Keratinocyte (primary cell): ENCODE measurements around the gene DMKN.

Experiments used
- EZH2 ChIP-seq: IDR thresholded peaks from one replicate; pipeline ENCODE4 v1.6.1; 2012; ENCODE audit warnings: inconsistent platforms, mild to moderate bottlenecking, low read length, moderate library complexity
- TF ChIP-seq, protein P1 (sequence below), 3 experiments: IDR thresholded peaks in 1 of 3; conservative IDR thresholded peaks in 1 of 3; optimal IDR thresholded peaks in 1 of 3; 2 replicates in 2 of 3; 3 replicates in 1 of 3; pipeline versions ENCODE3 to v1.5.1; 2011; ENCODE audit warnings: low read length in 3 of 3, mild to moderate bottlenecking in 3 of 3, moderate library complexity in 2 of 3, control low read depth in 1 of 3, inconsistent platforms in 1 of 3; ENCODE audit not compliant: insufficient read depth in 2 of 3; ENCODE audit errors: extremely low read depth in 1 of 3

DNA sequence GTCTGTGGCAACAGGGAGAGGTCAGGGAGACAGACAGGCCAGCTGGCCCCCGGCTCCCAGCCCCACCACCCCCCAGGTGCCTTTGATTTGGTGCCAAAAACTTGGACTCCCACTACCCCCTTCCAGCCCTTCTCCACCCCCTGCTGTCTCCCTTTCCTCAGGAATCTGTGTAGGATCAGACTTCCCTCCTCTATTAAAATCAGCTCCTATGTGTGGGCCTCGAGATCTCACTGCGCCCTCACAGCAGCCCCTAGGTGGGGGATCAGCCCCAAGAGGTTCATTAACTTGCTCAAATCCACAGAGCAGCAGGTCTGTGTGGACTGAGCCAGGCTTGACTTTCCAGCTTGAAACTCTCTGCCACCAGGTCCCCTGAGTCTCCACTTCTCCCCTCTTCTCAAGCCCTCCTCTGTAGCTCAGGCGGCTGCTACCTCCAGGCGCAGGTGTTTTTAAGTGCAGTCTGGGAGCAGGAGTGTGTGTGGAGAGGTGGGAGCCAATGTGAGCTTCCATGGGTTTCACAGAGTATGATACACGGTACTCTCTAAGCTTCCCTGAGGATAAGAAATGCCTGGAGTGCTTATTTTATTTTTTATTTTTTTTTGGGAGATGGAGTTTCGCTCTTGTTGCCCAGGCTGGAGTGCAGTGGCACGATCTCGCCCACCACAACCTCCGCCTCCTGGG lies 21.5 kb upstream of the DMKN start:
- TF ChIP-seq, protein P1, sequence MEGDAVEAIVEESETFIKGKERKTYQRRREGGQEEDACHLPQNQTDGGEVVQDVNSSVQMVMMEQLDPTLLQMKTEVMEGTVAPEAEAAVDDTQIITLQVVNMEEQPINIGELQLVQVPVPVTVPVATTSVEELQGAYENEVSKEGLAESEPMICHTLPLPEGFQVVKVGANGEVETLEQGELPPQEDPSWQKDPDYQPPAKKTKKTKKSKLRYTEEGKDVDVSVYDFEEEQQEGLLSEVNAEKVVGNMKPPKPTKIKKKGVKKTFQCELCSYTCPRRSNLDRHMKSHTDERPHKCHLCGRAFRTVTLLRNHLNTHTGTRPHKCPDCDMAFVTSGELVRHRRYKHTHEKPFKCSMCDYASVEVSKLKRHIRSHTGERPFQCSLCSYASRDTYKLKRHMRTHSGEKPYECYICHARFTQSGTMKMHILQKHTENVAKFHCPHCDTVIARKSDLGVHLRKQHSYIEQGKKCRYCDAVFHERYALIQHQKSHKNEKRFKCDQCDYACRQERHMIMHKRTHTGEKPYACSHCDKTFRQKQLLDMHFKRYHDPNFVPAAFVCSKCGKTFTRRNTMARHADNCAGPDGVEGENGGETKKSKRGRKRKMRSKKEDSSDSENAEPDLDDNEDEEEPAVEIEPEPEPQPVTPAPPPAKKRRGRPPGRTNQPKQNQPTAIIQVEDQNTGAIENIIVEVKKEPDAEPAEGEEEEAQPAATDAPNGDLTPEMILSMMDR (optimal IDR thresholded peaks at IDR 0.05 in 1 of 3, IDR thresholded peaks at IDR 0.05 in 1 of 3, conservative IDR thresholded peaks at IDR 0.05 in 1 of 3; ENCODE audit: extremely low read depth in 1 of 3, insufficient read depth in 2 of 3, low read length in 3 of 3), result no peak
- no peak for TF ChIP-seq EZH2
